ENCODE measurements around the gene TMEM132A. TPM values are rescaled to one million over a fixed set of nuclear protein-coding genes. Genes with fewer than 3 reads are reported as not detected.

TMEM132A gene
- total RNA-seq, 1 experiment from 2014 or later, result 95.5 TPM

DNA sequence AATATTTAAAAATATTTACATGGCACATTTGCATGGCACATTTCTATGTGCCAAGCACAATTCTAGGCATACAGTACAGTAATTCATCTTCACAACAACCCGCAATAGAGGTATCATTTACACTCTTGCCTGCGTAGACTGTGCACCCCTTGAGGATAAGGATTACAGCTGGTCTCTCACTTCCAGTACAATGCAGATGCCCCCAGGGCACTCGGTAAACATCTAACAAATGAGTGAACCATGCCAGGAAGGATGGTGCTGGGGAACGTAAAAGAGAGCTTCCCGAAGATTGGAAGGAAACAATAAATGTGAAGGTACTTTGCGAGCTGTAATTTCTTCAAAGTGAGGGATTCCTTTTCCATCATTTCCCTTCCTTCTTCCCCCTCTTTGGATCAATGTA, 19.2 kb upstream of the TMEM132A start:
- Mint-ChIP-seq H3K36me3 (ENCODE audit: insufficient read depth in 1 of 3, low read depth in 3 of 3) (peaks cover 19 to 37% (median 33%) of the 10 kb centered on the region in 3 experiments; a peak in 6 of 7 replicates), H3K27me3 (ENCODE audit: low read depth) (peaks cover 20% of the 10 kb centered on the region), H3K9me3 (peaks cover 3 to 5% of the 10 kb centered on the region in 2 experiments; a peak in 4 of 5 replicates), H3K4me1 (peaks cover 7 to 21% of the 10 kb centered on the region in 2 experiments), H3K27ac (peak overlapping the region in 2 of 3 experiments; percentile 74 to 87; a peak in 2 of 7 replicates), H3K4me3 (peak overlapping the region; percentile 89 to 93)
- H3K4me1 ChIP-seq (ENCODE audit: insufficient read depth, low read length), result peaks cover 3% of the 10 kb centered on the region; the same call in 1 of the 2 replicates
- H3T11ph ChIP-seq (ENCODE audit: low read length), result no peak overlapping the region
- no peak overlapping the region for H3K27ac ChIP-seq (ENCODE audit: insufficient read length, low read depth, low read length)
- no peak overlapping the region for H2AFZ ChIP-seq (ENCODE audit: low read length)
- no peak overlapping the region for H3K23ac ChIP-seq (ENCODE audit: insufficient read length, low read depth, low read length)
- no peak overlapping the region for H2BK12ac ChIP-seq (ENCODE audit: insufficient read length, low read depth, low read length)
- no peak overlapping the region for H2BK120ac ChIP-seq (ENCODE audit: low read depth, low read length, poor library complexity, severe bottlenecking)
- no peak overlapping the region for H4K91ac ChIP-seq (ENCODE audit: insufficient read length, low read depth, low read length)
- H3K9me3 ChIP-seq (ENCODE audit: control insufficient read depth, low read depth, low read length), result no peaks in the 10 kb centered on the region
- H3K14ac ChIP-seq (ENCODE audit: insufficient read depth, low read length), result no peak overlapping the region
- H2BK15ac ChIP-seq (ENCODE audit: low read depth, low read length), result no peak overlapping the region
- TF ChIP-seq, protein P1, sequence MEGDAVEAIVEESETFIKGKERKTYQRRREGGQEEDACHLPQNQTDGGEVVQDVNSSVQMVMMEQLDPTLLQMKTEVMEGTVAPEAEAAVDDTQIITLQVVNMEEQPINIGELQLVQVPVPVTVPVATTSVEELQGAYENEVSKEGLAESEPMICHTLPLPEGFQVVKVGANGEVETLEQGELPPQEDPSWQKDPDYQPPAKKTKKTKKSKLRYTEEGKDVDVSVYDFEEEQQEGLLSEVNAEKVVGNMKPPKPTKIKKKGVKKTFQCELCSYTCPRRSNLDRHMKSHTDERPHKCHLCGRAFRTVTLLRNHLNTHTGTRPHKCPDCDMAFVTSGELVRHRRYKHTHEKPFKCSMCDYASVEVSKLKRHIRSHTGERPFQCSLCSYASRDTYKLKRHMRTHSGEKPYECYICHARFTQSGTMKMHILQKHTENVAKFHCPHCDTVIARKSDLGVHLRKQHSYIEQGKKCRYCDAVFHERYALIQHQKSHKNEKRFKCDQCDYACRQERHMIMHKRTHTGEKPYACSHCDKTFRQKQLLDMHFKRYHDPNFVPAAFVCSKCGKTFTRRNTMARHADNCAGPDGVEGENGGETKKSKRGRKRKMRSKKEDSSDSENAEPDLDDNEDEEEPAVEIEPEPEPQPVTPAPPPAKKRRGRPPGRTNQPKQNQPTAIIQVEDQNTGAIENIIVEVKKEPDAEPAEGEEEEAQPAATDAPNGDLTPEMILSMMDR (conservative IDR thresholded peaks at IDR 0.05), result no peak
- H3K79me1 ChIP-seq (ENCODE audit: insufficient read depth, low read depth, low read length, poor library complexity, severe bottlenecking), result peaks cover 5% of the 10 kb centered on the region
- no peaks in the 10 kb centered on the region for H4K20me1 ChIP-seq (ENCODE audit: control insufficient read depth, insufficient read depth, insufficient read length)
- no peak overlapping the region for H2BK20ac ChIP-seq (ENCODE audit: low read depth, low read length, poor library complexity, severe bottlenecking)
- H3K4me2 ChIP-seq (ENCODE audit: insufficient read depth, insufficient read length, low read length), result peak overlapping the region; percentile 77
- H3K23me2 ChIP-seq (ENCODE audit: insufficient read length, low read depth, low read length, poor library complexity, severe bottlenecking), result peaks cover 5% of the 10 kb centered on the region
- no peak overlapping the region for H3K4ac ChIP-seq (ENCODE audit: low read depth, low read length)
- H4K8ac ChIP-seq (replicated peaks; ENCODE audit: insufficient read length, low read depth, low read length), result no peak overlapping the region
- peak overlapping the region; percentile 83 for H3K9ac ChIP-seq (ENCODE audit: extremely low read depth, insufficient read length, low read length)
- H3K27me3 ChIP-seq (ENCODE audit: insufficient read depth, low read length), result no peaks in the 10 kb centered on the region; the same call in 1 of the 2 replicates
- no peak overlapping the region for H3K18ac ChIP-seq (ENCODE audit: insufficient read length, low read depth, low read length)
- DNase-seq, result no peak
- no peak overlapping the region for H4K5ac ChIP-seq (ENCODE audit: insufficient read length, low read depth, low read length)
- peaks cover 18% of the 10 kb centered on the region; the same call in 1 of the 2 replicates for H3K79me2 ChIP-seq (ENCODE audit: insufficient read depth, low read length)
- H2AK5ac ChIP-seq (ENCODE audit: insufficient read length, low read length), result no peak overlapping the region
- WGBS (ENCODE audit: extremely low coverage, insufficient read length, low lambda C conversion rate), result no CpG with 5 or more reads among the region's 6 CpGs
- H2BK5ac ChIP-seq (ENCODE audit: insufficient read length, low read length), result no peak overlapping the region
- H3K56ac ChIP-seq (ENCODE audit: insufficient read length, low read depth, low read length), result no peak overlapping the region
